Upper lobe of left lung (tissue), 6 donors: ENCODE results near the gene TBCCD1. TPM values are rescaled to one million over a fixed set of nuclear protein-coding genes. Genes with fewer than 3 reads are reported as not detected.
A peak's percentile ranks its signal among the peaks of the same experiment; 100 is the strongest.

Experiments used
- ATAC-seq, 2 donors: fragments of 200-7000 bp; cut with Tn5 transposase; one replicate each; pipeline ENCODE4 v1.9.1; 2022; ENCODE audit warnings: mild to moderate bottlenecking in 2 of 2, moderate library complexity in 2 of 2; ENCODE audit not compliant: low FRiP score in 2 of 2
- DNase-seq, 2 donors: peaks; one replicate each; pipeline ENCODE4 v3.0.0-alpha.2; 2019 to 2020
- H3K27ac ChIP-seq, 4 donors: fragments of 200-600 bp; sonication (generic); one replicate each; pipeline ENCODE4 v1.5.1; 2016 to 2019
- H3K27me3 ChIP-seq, 4 donors: fragments of 200-600 bp; sonication (generic); one replicate each; pipeline ENCODE4 v1.5.1; 2017 to 2019
- H3K36me3 ChIP-seq, 4 donors: fragments of 200-600 bp; sonication (generic); one replicate each; pipeline ENCODE4 v1.5.1; 2016 to 2019
- H3K4me1 ChIP-seq, 4 donors: fragments of 200-600 bp; sonication (generic); one replicate each; pipeline ENCODE4 v1.5.1; 2018 to 2019
- H3K4me3 ChIP-seq, 4 donors: fragments of 200-600 bp; sonication (generic); one replicate each; pipeline ENCODE4 v1.5.1; 2017 to 2019; ENCODE audit warnings: mild to moderate bottlenecking in 2 of 4, moderate library complexity in 1 of 4
- H3K9me3 ChIP-seq, 4 donors: fragments of 200-600 bp; sonication (generic); one replicate each; pipeline ENCODE4 v1.5.1; 2018 to 2019
- CTCF ChIP-seq, 6 experiments: fragments of 450-650 bp in 4 of 6; fragments of 200-600 bp in 2 of 6; sonication (generic) in 2 of 6; IDR thresholded peaks; one replicate each; pipeline ENCODE4 v1.5.1; 2016 to 2019; ENCODE audit warnings: antibody characterized with exemption in 6 of 6
- EP300 ChIP-seq, 4 donors: sonication (generic); formaldehyde crosslinking; IDR thresholded peaks; one replicate each; pipeline ENCODE4 v1.5.1; 2017; ENCODE audit warnings: antibody characterized with exemption in 4 of 4, control low read depth in 2 of 4
- POLR2A ChIP-seq, 4 donors: fragments of 450-650 bp; IDR thresholded peaks; one replicate each; pipeline ENCODE4 v1.5.1; 2016 to 2017; ENCODE audit warnings: antibody characterized with exemption in 4 of 4, mild to moderate bottlenecking in 2 of 4
- POLR2AphosphoS5 ChIP-seq, 2 donors: sonication (generic); formaldehyde crosslinking; IDR thresholded peaks; one replicate each; pipeline ENCODE4 v1.5.1; 2017; ENCODE audit warnings: antibody characterized with exemption in 2 of 2
- WGBS, 2 donors: methylation state at CpG; one replicate each; pipeline ENCODE4 v1.1.5; 2017 to 2018; 5-methylcytosine and 5-hydroxymethylcytosine counted together
- total RNA-seq, 6 donors: library from RNA; depleted of rRNA in 4 of 6; stranded (reverse); fragments of >200 nt in 4 of 6; gene quantifications; one replicate each; pipeline versions ENCODE4 v1.1.0 to v1.2.1, GENCODE V29; 2016 to 2021
- donor health status: DM: no; HTN: no; CAD: no; lungs with moderate emphysema.
- donor health status: DM: no; HTN: yes; CAD: no; lungs with severe emphysema.

TBCCD1 gene
- total RNA-seq, 6 donors from 2014 or later: 8.3 to 20.4 (median 11.0) TPM

GRCh38 chr3:186523022-186523421 is 44.1 kb downstream of the TBCCD1 start:
- ATAC-seq (no peak), DNase-seq (no peak)
- TF ChIP-seq POLR2A (IDR thresholded peaks at IDR 0.05) (no peak), CTCF (IDR thresholded peaks at IDR 0.05) (no peak), POLR2AphosphoS5 (IDR thresholded peaks at IDR 0.05) (no peak), EP300 (IDR thresholded peaks at IDR 0.05) (no peak)
- H3K27me3 ChIP-seq: no peaks in the 10 kb centered on the region
- no peak overlapping the region for H3K27ac ChIP-seq
- 88 to 95% methylated on average over 6 of the region's 6 CpGs for WGBS, 2 donors
- no peaks in the 10 kb centered on the region for H3K9me3 ChIP-seq
- H3K4me1 ChIP-seq: no peaks in the 10 kb centered on the region
- no peak overlapping the region for H3K4me3 ChIP-seq
- H3K36me3 ChIP-seq: no peaks in the 10 kb centered on the region

- TF ChIP-seq CTCF (IDR thresholded peaks at IDR 0.05): no peak
- no peak for TF ChIP-seq POLR2A (IDR thresholded peaks at IDR 0.05)
- no peak for TF ChIP-seq EP300 (IDR thresholded peaks at IDR 0.05)
- no peak for TF ChIP-seq POLR2AphosphoS5 (IDR thresholded peaks at IDR 0.05)
- Histone ChIP-seq H3K4me1 (no peaks in the 10 kb centered on the region), H3K9me3 (no peaks in the 10 kb centered on the region), H3K4me3 (no peak overlapping the region), H3K27me3 (no peaks in the 10 kb centered on the region), H3K27ac (no peak overlapping the region), H3K36me3 (no peaks in the 10 kb centered on the region)
- 72% methylated on average over 10 of the region's 10 CpGs for WGBS, 2 donors
- no peak for ATAC-seq
- no peak for DNase-seq
Measured at GRCh38 chr3:186520957-186521842, 45.9 kb downstream of the TBCCD1 start.

- TF ChIP-seq CTCF (IDR thresholded peaks at IDR 0.05) (no peak), EP300 (IDR thresholded peaks at IDR 0.05) (no peak), POLR2AphosphoS5 (IDR thresholded peaks at IDR 0.05) (no peak), POLR2A (IDR thresholded peaks at IDR 0.05) (no peak)
- H3K4me3 ChIP-seq: no peak overlapping the region
- no peaks in the 10 kb centered on the region for H3K4me1 ChIP-seq
- DNase-seq (no peak), ATAC-seq (no peak)
- H3K9me3 ChIP-seq: no peaks in the 10 kb centered on the region
- WGBS, 2 donors: 62% methylated on average over 5 of the region's 5 CpGs
- no peaks in the 10 kb centered on the region for H3K36me3 ChIP-seq
- H3K27me3 ChIP-seq: no peaks in the 10 kb centered on the region
- no peak overlapping the region for H3K27ac ChIP-seq
Measured at GRCh38 chr3:186520431-186520830, 46.7 kb downstream of the TBCCD1 start.

GRCh38 chr3:186519021-186519658 is 48.0 kb downstream of the TBCCD1 start:
- H3K27me3 ChIP-seq: no peaks in the 10 kb centered on the region
- ATAC-seq (peak; percentile 31 to 35), DNase-seq (no peak)
- TF ChIP-seq EP300 (IDR thresholded peaks at IDR 0.05): no peak
- no peaks in the 10 kb centered on the region for H3K36me3 ChIP-seq
- no peak overlapping the region for H3K4me3 ChIP-seq
- H3K27ac ChIP-seq: no peak overlapping the region
- 46 to 59% methylated on average over 6 of the region's 6 CpGs for WGBS, 2 donors
- no peaks in the 10 kb centered on the region for H3K4me1 ChIP-seq
- no peaks in the 10 kb centered on the region for H3K9me3 ChIP-seq

- no peak for TF ChIP-seq POLR2A (IDR thresholded peaks at IDR 0.05)
- TF ChIP-seq EP300 (IDR thresholded peaks at IDR 0.05): no peak
- no peak for TF ChIP-seq POLR2AphosphoS5 (IDR thresholded peaks at IDR 0.05)
- no peak for TF ChIP-seq CTCF (IDR thresholded peaks at IDR 0.05)
- Histone ChIP-seq H3K36me3 (no peaks in the 10 kb centered on the region), H3K27me3 (no peaks in the 10 kb centered on the region), H3K27ac (no peak overlapping the region), H3K4me3 (no peak overlapping the region), H3K9me3 (no peaks in the 10 kb centered on the region), H3K4me1 (no peaks in the 10 kb centered on the region)
- 85 to 92% methylated on average over 4 of the region's 4 CpGs for WGBS, 2 donors
- no peak for DNase-seq
- no peak for ATAC-seq
Measured at GRCh38 chr3:186517218-186517617, 49.9 kb downstream of the TBCCD1 start.
